OCI-LY1 (cell line): Measurements from ENCODE around the gene MEAF6.

ENCODE experiments used
- EZH2 ChIP-seq: fragments of 200-600 bp; sonication (generic), shearing (Covaris generic); IDR thresholded peaks from 2 replicates; pipeline ENCODE4 v1.8.0; 2017; ENCODE audit warnings: borderline replicate concordance, mixed run types, mild to moderate bottlenecking, antibody characterized with exemption, low read length, moderate library complexity, mixed read lengths
- TF ChIP-seq, protein P1 (sequence below): fragments of 200-600 bp; sonication (generic), shearing (Covaris generic); IDR thresholded peaks from 2 replicates; pipeline ENCODE4 v1.5.1; 2017; ENCODE audit warnings: mild to moderate bottlenecking, antibody characterized with exemption, low read length, moderate library complexity, mixed read lengths

- TF ChIP-seq, protein P1, sequence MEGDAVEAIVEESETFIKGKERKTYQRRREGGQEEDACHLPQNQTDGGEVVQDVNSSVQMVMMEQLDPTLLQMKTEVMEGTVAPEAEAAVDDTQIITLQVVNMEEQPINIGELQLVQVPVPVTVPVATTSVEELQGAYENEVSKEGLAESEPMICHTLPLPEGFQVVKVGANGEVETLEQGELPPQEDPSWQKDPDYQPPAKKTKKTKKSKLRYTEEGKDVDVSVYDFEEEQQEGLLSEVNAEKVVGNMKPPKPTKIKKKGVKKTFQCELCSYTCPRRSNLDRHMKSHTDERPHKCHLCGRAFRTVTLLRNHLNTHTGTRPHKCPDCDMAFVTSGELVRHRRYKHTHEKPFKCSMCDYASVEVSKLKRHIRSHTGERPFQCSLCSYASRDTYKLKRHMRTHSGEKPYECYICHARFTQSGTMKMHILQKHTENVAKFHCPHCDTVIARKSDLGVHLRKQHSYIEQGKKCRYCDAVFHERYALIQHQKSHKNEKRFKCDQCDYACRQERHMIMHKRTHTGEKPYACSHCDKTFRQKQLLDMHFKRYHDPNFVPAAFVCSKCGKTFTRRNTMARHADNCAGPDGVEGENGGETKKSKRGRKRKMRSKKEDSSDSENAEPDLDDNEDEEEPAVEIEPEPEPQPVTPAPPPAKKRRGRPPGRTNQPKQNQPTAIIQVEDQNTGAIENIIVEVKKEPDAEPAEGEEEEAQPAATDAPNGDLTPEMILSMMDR, result no peak
- no peak for TF ChIP-seq EZH2
These were observed 844 bp upstream of the MEAF6 start for GRCh38 chr1:37515185-37516034.
